Activated CD4-positive, alpha-beta T cell treated with anti-CD3 and anti-CD28 coated beads, Interleukin-2, amount 50 U/mL, for 16 hours (primary cell): ENCODE results near the gene EIF2B2.

ENCODE experiments used
- DNase-seq: peaks from one replicate; pipeline ENCODE4 v3.0.0-alpha.2; 2020

The EIF2B2 gene

GRCh38 chr14:75002392-75003249 is at the start of gene EIF2B2:
TSS of gene EIF2B2 (plus strand) at chr14:75002921. CDS start at chr14:75002991, 70 bp downstream.
- DNase-seq, result peak; percentile 99

- no peak for DNase-seq
Measured at GRCh38 chr14:74953686-74954085, 49.0 kb upstream of the EIF2B2 start.

GRCh38 chr14:74954232-74954946 is 48.3 kb upstream of the EIF2B2 start:
- DNase-seq, result no peak

- no peak for DNase-seq
Measured at GRCh38 chr14:74954947-74955228, 47.8 kb upstream of the EIF2B2 start.

GRCh38 chr14:74955229-74956026 is 47.3 kb upstream of the EIF2B2 start, which contains the start of gene PGF:
TSS of gene PGF (minus strand) at chr14:74955597. CDS start at chr14:74955242, 355 bp downstream.
- DNase-seq, result peak; percentile 14

- DNase-seq, result no peak
Measured at GRCh38 chr14:74956027-74956279, 46.8 kb upstream of the EIF2B2 start.

GRCh38 chr14:74956280-74957072 is 46.2 kb upstream of the EIF2B2 start:
- no peak for DNase-seq

- no peak for DNase-seq
Measured at GRCh38 chr14:74959596-74960180, 43.0 kb upstream of the EIF2B2 start.

- DNase-seq, result no peak
Measured at GRCh38 chr14:74960736-74961135, 42.0 kb upstream of the EIF2B2 start.

GRCh38 chr14:74961238-74961911 is 41.3 kb upstream of the EIF2B2 start:
- DNase-seq, result no peak

GRCh38 chr14:74962046-74962445 is 40.7 kb upstream of the EIF2B2 start:
- no peak for DNase-seq

- no peak for DNase-seq
Measured at GRCh38 chr14:74962493-74962892, 40.2 kb upstream of the EIF2B2 start.

GRCh38 chr14:74963178-74963704 is 39.5 kb upstream of the EIF2B2 start:
- no peak for DNase-seq

- no peak for DNase-seq
Measured at GRCh38 chr14:74963705-74964271, 38.9 kb upstream of the EIF2B2 start.

- DNase-seq, result no peak
Measured at GRCh38 chr14:74964787-74965485, 37.8 kb upstream of the EIF2B2 start.

GRCh38 chr14:74965486-74966153 is 37.1 kb upstream of the EIF2B2 start:
- no peak for DNase-seq

GRCh38 chr14:74968811-74969210 is 33.9 kb upstream of the EIF2B2 start:
- DNase-seq, result no peak

- peak; percentile 30 for DNase-seq
Measured at GRCh38 chr14:74973003-74973653, 29.6 kb upstream of the EIF2B2 start.

GRCh38 chr14:74973905-74974363 is 28.8 kb upstream of the EIF2B2 start:
- no peak for DNase-seq
